ENCODE measurements around the gene AP2A1. TPM values are rescaled to one million over a fixed set of nuclear protein-coding genes. Genes with fewer than 3 reads are reported as not detected.

The AP2A1 gene
- total and polyA plus RNA-seq, 9 of the 15 experiments (the other 6 are each of a cell fraction or from before 2014, with no cell fraction given) = 0.55 to 150 (median 31.9) TPM

DNA sequence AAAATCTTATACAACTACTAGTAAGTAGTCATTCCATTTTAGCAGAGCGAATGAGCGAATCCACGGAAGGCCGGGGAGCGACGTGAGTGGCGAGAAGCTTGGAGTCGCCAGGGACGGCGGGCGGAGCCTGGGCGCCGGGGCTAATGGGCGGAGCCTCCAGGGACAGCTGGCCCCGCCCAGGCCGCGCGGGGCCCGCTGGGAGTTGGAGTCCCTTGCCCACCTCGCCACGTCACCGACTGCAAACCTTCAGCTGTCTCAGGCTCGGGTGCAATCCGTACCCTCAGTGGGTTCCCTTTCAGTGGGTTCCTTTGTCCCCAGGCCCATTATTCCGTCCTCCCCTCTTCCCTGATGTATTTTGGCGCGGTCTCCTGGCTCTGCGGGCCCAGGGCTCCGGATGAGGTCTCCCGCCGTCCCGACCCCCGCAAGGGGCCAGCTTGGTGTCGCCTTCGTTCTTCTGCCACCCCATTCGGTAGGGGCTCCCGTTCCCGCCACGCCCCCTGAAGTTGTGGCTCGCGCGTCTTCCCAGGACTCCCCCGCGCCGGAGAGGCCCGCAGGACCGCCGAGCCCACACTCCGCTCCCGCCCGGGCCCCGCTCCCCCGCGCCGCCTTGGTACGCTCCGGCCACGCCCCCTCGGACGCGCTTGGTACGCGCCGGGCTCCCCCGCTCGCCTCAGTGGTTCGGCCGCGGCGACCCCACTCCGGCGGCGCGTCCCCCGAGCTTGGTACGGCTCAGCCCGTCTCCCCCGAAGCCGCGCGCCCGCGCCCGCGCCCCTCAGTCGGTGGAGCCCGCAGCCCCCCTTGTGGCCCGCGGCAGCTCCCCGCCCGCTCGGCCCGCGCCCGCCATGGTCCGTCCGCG, 83.9 kb downstream of the AP2A1 start, which contains the start of gene PTOV1 (continued):
- TF ChIP-seq, protein P1, sequence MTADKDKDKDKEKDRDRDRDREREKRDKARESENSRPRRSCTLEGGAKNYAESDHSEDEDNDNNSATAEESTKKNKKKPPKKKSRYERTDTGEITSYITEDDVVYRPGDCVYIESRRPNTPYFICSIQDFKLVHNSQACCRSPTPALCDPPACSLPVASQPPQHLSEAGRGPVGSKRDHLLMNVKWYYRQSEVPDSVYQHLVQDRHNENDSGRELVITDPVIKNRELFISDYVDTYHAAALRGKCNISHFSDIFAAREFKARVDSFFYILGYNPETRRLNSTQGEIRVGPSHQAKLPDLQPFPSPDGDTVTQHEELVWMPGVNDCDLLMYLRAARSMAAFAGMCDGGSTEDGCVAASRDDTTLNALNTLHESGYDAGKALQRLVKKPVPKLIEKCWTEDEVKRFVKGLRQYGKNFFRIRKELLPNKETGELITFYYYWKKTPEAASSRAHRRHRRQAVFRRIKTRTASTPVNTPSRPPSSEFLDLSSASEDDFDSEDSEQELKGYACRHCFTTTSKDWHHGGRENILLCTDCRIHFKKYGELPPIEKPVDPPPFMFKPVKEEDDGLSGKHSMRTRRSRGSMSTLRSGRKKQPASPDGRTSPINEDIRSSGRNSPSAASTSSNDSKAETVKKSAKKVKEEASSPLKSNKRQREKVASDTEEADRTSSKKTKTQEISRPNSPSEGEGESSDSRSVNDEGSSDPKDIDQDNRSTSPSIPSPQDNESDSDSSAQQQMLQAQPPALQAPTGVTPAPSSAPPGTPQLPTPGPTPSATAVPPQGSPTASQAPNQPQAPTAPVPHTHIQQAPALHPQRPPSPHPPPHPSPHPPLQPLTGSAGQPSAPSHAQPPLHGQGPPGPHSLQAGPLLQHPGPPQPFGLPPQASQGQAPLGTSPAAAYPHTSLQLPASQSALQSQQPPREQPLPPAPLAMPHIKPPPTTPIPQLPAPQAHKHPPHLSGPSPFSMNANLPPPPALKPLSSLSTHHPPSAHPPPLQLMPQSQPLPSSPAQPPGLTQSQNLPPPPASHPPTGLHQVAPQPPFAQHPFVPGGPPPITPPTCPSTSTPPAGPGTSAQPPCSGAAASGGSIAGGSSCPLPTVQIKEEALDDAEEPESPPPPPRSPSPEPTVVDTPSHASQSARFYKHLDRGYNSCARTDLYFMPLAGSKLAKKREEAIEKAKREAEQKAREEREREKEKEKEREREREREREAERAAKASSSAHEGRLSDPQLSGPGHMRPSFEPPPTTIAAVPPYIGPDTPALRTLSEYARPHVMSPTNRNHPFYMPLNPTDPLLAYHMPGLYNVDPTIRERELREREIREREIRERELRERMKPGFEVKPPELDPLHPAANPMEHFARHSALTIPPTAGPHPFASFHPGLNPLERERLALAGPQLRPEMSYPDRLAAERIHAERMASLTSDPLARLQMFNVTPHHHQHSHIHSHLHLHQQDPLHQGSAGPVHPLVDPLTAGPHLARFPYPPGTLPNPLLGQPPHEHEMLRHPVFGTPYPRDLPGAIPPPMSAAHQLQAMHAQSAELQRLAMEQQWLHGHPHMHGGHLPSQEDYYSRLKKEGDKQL (CRISPR knock-in tag; IDR thresholded peaks at IDR 0.05; ENCODE audit: borderline replicate concordance) = no peak
- no peak for TF ChIP-seq RCOR1 (IDR thresholded peaks at IDR 0.05; ENCODE audit: borderline replicate concordance in 1 of 2, low read depth in 2 of 2, low read length in 2 of 2)
- TF ChIP-seq NR1H2 (CRISPR knock-in tag; IDR thresholded peaks at IDR 0.05) = no peak
- peak; percentile 95 for TF ChIP-seq JUND (IDR thresholded peaks at IDR 0.05; ENCODE audit: borderline replicate concordance, low read depth, low read length)
- peak; percentile 15; the same call in 1 of the 3 replicates for TF ChIP-seq JUND (tag; IDR thresholded peaks at IDR 0.05; ENCODE audit: borderline replicate concordance, low read depth, low read length)
- TF ChIP-seq, protein P2, sequence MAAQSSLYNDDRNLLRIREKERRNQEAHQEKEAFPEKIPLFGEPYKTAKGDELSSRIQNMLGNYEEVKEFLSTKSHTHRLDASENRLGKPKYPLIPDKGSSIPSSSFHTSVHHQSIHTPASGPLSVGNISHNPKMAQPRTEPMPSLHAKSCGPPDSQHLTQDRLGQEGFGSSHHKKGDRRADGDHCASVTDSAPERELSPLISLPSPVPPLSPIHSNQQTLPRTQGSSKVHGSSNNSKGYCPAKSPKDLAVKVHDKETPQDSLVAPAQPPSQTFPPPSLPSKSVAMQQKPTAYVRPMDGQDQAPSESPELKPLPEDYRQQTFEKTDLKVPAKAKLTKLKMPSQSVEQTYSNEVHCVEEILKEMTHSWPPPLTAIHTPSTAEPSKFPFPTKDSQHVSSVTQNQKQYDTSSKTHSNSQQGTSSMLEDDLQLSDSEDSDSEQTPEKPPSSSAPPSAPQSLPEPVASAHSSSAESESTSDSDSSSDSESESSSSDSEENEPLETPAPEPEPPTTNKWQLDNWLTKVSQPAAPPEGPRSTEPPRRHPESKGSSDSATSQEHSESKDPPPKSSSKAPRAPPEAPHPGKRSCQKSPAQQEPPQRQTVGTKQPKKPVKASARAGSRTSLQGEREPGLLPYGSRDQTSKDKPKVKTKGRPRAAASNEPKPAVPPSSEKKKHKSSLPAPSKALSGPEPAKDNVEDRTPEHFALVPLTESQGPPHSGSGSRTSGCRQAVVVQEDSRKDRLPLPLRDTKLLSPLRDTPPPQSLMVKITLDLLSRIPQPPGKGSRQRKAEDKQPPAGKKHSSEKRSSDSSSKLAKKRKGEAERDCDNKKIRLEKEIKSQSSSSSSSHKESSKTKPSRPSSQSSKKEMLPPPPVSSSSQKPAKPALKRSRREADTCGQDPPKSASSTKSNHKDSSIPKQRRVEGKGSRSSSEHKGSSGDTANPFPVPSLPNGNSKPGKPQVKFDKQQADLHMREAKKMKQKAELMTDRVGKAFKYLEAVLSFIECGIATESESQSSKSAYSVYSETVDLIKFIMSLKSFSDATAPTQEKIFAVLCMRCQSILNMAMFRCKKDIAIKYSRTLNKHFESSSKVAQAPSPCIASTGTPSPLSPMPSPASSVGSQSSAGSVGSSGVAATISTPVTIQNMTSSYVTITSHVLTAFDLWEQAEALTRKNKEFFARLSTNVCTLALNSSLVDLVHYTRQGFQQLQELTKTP (IDR thresholded peaks at IDR 0.05; ENCODE audit: low read depth in 1 of 2, partially characterized antibody in 2 of 2) = peak; percentile 16 to 84
- peak; percentile 96 for TF ChIP-seq SREBF1 (IDR thresholded peaks at IDR 0.05; ENCODE audit: borderline replicate concordance, low read depth, low read length)
- TF ChIP-seq KHSRP (IDR thresholded peaks at IDR 0.05) = no peak
- TF ChIP-seq, protein P3, sequence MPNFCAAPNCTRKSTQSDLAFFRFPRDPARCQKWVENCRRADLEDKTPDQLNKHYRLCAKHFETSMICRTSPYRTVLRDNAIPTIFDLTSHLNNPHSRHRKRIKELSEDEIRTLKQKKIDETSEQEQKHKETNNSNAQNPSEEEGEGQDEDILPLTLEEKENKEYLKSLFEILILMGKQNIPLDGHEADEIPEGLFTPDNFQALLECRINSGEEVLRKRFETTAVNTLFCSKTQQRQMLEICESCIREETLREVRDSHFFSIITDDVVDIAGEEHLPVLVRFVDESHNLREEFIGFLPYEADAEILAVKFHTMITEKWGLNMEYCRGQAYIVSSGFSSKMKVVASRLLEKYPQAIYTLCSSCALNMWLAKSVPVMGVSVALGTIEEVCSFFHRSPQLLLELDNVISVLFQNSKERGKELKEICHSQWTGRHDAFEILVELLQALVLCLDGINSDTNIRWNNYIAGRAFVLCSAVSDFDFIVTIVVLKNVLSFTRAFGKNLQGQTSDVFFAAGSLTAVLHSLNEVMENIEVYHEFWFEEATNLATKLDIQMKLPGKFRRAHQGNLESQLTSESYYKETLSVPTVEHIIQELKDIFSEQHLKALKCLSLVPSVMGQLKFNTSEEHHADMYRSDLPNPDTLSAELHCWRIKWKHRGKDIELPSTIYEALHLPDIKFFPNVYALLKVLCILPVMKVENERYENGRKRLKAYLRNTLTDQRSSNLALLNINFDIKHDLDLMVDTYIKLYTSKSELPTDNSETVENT (CRISPR knock-in tag; IDR thresholded peaks at IDR 0.05) = peak; percentile 86
- no peak for TF ChIP-seq SMARCB1 (IDR thresholded peaks at IDR 0.05; ENCODE audit: insufficient read length, low read depth)
- 0 out of 2 replicates have a peak, but pooled peaks have one; percentile 24 for TF ChIP-seq ZEB2 (IDR thresholded peaks at IDR 0.05)
